ENCODE measurements around the gene ZNF219.

ZNF219 gene

GRCh38 chr14:21058903-21059302 lies 39.6 kb downstream of the ZNF219 start:
- no peak for TF ChIP-seq CTCF (IDR thresholded peaks at IDR 0.05; ENCODE audit: insufficient read depth, missing control alignments)
- DNase-seq (ENCODE audit: insufficient read length, low spot score) (no peak), FAIRE-seq (no peak)

- no peak for TF ChIP-seq CTCF (IDR thresholded peaks at IDR 0.05; ENCODE audit: insufficient read depth, missing control alignments)
- FAIRE-seq = no peak
- no peak for DNase-seq (ENCODE audit: insufficient read length, low spot score)
Measured at GRCh38 chr14:21057803-21058675, 40.4 kb downstream of the ZNF219 start, which contains the start of gene RNASE8. RNASE8 (plus strand) TSS chr14:21057822; CDS start chr14:21057893, 71 bp downstream.

GRCh38 chr14:21056520-21057163 lies 41.8 kb downstream of the ZNF219 start:
- no peak for DNase-seq (ENCODE audit: insufficient read length, low spot score)
- no peak for FAIRE-seq
- TF ChIP-seq CTCF (IDR thresholded peaks at IDR 0.05; ENCODE audit: insufficient read depth, missing control alignments) = no peak

- DNase-seq (ENCODE audit: insufficient read length, low spot score) (no peak), FAIRE-seq (no peak)
- TF ChIP-seq CTCF (IDR thresholded peaks at IDR 0.05; ENCODE audit: insufficient read depth, missing control alignments) = no peak
Measured at GRCh38 chr14:21055432-21056117, 42.9 kb downstream of the ZNF219 start.

DNA sequence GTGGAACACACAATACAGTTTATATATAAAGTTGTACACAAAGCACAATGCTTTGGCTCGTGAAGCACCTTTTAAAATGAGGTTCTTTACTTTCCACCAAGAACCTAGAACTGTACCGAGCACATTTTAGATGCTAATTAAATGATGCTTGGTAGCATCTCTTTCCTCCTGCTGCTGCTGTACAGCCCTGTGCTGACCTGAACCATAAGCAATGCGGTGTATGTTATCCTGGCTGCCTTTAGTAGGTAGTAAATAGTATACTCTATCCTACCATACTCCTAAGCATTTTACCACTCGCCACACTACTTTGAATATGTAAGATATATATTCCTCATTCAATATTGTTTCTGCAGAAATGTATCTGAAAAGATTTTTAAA lies 43.7 kb downstream of the ZNF219 start:
- DNase-seq (ENCODE audit: insufficient read length, low spot score) = no peak
- TF ChIP-seq CTCF (IDR thresholded peaks at IDR 0.05; ENCODE audit: insufficient read depth, missing control alignments) = no peak
- FAIRE-seq = no peak

GRCh38 chr14:21054123-21054767 lies 44.2 kb downstream of the ZNF219 start:
- DNase-seq (ENCODE audit: insufficient read length, low spot score) = no peak
- no peak for TF ChIP-seq CTCF (IDR thresholded peaks at IDR 0.05; ENCODE audit: insufficient read depth, missing control alignments)
- no peak for FAIRE-seq

Measured in D721Med (cell line).